Esophagus muscularis mucosa (tissue), 4 donors: ENCODE results near the gene LDAH. TPM values are rescaled to one million over a fixed set of nuclear protein-coding genes. Genes with fewer than 3 reads are reported as not detected.

Experiments used
- DNase-seq: peaks from one replicate; pipeline ENCODE4 v3.0.0-alpha.2; 2017; ENCODE audit errors: extremely low spot score
- H3K27ac ChIP-seq, 4 donors: fragments of 200-600 bp; sonication (generic); replicated peaks in 1 of 4; 1 replicate in 3 of 4; 2 replicates in 1 of 4; pipeline ENCODE4 v1.5.1; 2016 to 2019; ENCODE audit warnings: mild to moderate bottlenecking in 1 of 4
- H3K27me3 ChIP-seq, 4 donors: fragments of 200-600 bp; sonication (generic); one replicate each; pipeline versions ENCODE4 v1.5.1 to v1.6.0; 2016 to 2019
- H3K36me3 ChIP-seq, 4 donors: fragments of 200-600 bp; sonication (generic); one replicate each; pipeline ENCODE4 v1.5.1; 2016 to 2019
- H3K4me1 ChIP-seq, 4 donors: fragments of 200-600 bp; sonication (generic); one replicate each; pipeline ENCODE4 v1.5.1; 2016 to 2019
- H3K4me3 ChIP-seq, 4 donors: fragments of 200-600 bp; sonication (generic); 1 replicate in 2 of 4; 2 replicates in 2 of 4; pipeline ENCODE4 v1.5.1; 2016 to 2019; ENCODE audit warnings: mild to moderate bottlenecking in 4 of 4, moderate library complexity in 1 of 4
- H3K9me3 ChIP-seq, 4 donors: fragments of 200-600 bp; sonication (generic); 1 replicate in 3 of 4; 2 replicates in 1 of 4; pipeline ENCODE4 v1.5.1; 2016 to 2019
- EP300 ChIP-seq: sonication (generic); formaldehyde crosslinking; IDR thresholded peaks from one replicate; pipeline ENCODE4 v1.6.1; 2017; ENCODE audit warnings: antibody characterized with exemption
- POLR2A ChIP-seq: fragments of 450-650 bp; IDR thresholded peaks from one replicate; pipeline ENCODE4 v1.6.1; 2017; ENCODE audit warnings: antibody characterized with exemption, moderate library complexity, mild to moderate bottlenecking, low read depth
- POLR2AphosphoS5 ChIP-seq, 2 donors: sonication (generic); formaldehyde crosslinking; IDR thresholded peaks; one replicate each; pipeline ENCODE4 v1.6.1; 2017; ENCODE audit warnings: antibody characterized with exemption in 2 of 2
- WGBS: methylation state at CpG from one replicate; pipeline ENCODE4 v1.1.5; 2018; 5-methylcytosine and 5-hydroxymethylcytosine counted together
- intact Hi-C: fragments of 100-400 bp; cut with DNase I; formaldehyde crosslinking; loops from one replicate; pipeline ENCODE4 v1.15.1; 2023
- total RNA-seq, 4 donors: library from RNA; depleted of rRNA; stranded (reverse); fragments of >200 nt; gene quantifications; one replicate each; pipeline versions ENCODE4 v1.1.0 to v1.2.1, GENCODE V29; 2016
- TF ChIP-seq, protein P1 (sequence below), 3 experiments: fragments of 200-600 bp in 2 of 3; fragments of 450-650 bp in 1 of 3; sonication (generic) in 2 of 3; IDR thresholded peaks; one replicate each; pipeline ENCODE4 v1.5.1; 2017 to 2019; ENCODE audit warnings: antibody characterized with exemption in 3 of 3, mild to moderate bottlenecking in 2 of 3, moderate library complexity in 1 of 3

LDAH gene
- total RNA-seq, 4 donors from 2014 or later: 7.9 to 13.7 (median 11.9) TPM

DNA sequence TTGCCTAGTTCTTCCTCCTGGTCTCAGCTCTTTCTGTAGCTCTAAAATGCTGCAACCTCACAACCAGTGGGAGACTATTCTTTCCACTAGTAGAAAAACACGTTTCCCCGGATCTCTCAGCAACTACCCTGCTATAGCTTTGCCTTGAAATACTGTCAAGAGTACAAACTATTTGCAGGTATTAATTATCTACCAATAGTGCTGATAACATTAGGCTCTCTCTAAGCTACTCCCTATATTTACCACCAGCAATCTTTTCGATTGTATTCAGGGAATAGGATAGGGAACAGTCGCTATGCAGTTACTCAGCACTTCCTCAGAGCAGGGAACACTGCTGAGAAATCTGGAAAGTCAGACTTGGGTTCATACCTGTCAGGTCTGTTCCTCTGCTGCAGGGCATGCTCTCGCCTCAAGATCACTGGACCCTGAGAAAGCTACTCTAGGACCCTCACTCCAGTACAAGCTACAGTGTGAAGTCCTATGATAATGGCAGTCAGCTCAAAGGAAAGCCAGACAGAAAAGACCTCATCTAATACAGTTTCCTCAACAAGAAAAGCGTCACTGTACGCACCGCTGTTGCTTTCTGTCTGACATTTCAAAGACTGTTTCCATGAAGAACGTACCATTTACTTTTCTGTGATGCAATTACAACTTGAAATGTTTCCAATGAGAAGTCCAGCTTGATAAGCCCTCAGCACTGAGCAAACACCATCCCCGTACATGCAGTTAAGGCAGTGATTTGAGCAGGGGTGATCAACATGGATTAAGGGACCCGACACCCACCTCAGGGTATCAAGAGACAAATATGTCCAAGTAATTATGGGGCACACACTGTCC is 133.3 kb downstream of the LDAH start:
- intact Hi-C loops: no loop called here
- H3K4me3 ChIP-seq: no peak overlapping the region
- peaks cover 0 to 53% (median 10%) of the 10 kb centered on the region in 4 donors for H3K36me3 ChIP-seq
- H3K27me3 ChIP-seq: no peaks in the 10 kb centered on the region
- peak; percentile 66 for DNase-seq
- no peak overlapping the region for H3K27ac ChIP-seq
- TF ChIP-seq, protein P1, sequence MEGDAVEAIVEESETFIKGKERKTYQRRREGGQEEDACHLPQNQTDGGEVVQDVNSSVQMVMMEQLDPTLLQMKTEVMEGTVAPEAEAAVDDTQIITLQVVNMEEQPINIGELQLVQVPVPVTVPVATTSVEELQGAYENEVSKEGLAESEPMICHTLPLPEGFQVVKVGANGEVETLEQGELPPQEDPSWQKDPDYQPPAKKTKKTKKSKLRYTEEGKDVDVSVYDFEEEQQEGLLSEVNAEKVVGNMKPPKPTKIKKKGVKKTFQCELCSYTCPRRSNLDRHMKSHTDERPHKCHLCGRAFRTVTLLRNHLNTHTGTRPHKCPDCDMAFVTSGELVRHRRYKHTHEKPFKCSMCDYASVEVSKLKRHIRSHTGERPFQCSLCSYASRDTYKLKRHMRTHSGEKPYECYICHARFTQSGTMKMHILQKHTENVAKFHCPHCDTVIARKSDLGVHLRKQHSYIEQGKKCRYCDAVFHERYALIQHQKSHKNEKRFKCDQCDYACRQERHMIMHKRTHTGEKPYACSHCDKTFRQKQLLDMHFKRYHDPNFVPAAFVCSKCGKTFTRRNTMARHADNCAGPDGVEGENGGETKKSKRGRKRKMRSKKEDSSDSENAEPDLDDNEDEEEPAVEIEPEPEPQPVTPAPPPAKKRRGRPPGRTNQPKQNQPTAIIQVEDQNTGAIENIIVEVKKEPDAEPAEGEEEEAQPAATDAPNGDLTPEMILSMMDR (IDR thresholded peaks at IDR 0.05): no peak
- no peak for TF ChIP-seq POLR2A
- TF ChIP-seq POLR2AphosphoS5 (IDR thresholded peaks at IDR 0.05): no peak
- WGBS: 93% methylated on average over 11 of the region's 11 CpGs
- H3K4me1 ChIP-seq: no peaks in the 10 kb centered on the region
- H3K9me3 ChIP-seq: no peaks in the 10 kb centered on the region

DNA sequence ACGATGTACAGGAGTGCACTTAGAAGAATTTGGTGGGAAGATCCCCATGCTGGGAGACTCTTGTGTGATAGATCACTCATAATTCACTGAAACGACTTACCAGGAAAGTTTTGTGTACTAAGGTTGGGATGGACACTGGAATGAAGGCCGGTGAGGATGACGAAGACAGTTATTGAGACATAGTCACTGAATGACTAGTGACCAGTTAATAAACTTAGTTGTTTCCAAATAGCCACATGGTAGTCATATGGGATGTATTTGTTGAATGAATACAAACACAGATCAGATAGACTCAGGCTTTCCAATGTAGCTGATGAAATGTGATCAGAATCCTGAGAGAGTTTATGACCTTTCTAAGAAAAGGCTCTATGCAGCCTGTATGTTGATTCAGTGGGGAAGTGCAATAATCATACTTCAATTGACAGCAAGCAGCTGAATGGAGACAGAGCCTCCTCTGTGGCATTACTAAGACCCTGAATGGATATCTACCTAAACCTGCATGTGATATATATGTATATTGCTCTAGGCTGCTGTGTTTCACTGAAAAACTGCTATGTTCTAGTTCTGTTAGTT is 135.6 kb downstream of the LDAH start:
- H3K27me3 ChIP-seq: no peaks in the 10 kb centered on the region
- intact Hi-C loops: no loop called here
- H3K36me3 ChIP-seq: peaks cover 0 to 49% (median 11%) of the 10 kb centered on the region in 4 donors
- H3K27ac ChIP-seq: no peak overlapping the region
- no peaks in the 10 kb centered on the region for H3K4me1 ChIP-seq
- WGBS: 90% methylated on average over 4 of the region's 4 CpGs
- TF ChIP-seq EP300 (no peak), POLR2A (no peak), POLR2AphosphoS5 (IDR thresholded peaks at IDR 0.05) (no peak)
- TF ChIP-seq, protein P1 (IDR thresholded peaks at IDR 0.05): no peak
- DNase-seq: peak; percentile 57
- no peak overlapping the region for H3K4me3 ChIP-seq
- no peaks in the 10 kb centered on the region for H3K9me3 ChIP-seq

DNA sequence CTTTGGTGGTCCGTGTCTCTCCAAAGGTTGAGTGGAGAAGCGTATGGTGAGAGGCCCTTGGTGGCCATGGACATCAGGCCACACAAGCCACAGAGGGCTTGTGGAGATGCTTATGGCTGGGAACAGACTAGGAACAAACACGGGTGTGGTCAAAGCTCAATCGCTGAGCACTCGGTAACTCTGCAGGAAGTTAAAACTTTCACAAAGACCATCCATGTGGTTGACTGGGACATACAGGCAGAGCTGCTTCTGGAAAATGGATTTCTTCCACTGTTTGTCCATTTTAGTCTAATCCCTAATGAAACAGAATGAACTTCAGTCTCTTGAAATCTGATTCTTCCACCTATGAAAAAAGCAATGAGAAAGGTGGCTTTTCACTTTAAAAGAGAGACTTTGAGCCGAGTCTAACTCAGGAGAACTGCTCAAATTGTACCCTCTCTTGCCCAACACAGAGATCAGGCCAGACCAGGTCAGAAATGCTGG is 138.3 kb downstream of the LDAH start:
- peaks cover 0 to 48% (median 13%) of the 10 kb centered on the region in 4 donors for H3K36me3 ChIP-seq
- peak; percentile 55 for DNase-seq
- no peaks in the 10 kb centered on the region for H3K4me1 ChIP-seq
- intact Hi-C loops: loop anchor here (5.0 kb wide), 1 partner anchor 433 kb away; no protein-coding TSS in a partner anchor
- no peak overlapping the region for H3K27ac ChIP-seq
- WGBS: 72% methylated on average over 6 of the region's 6 CpGs
- H3K9me3 ChIP-seq: no peaks in the 10 kb centered on the region
- H3K27me3 ChIP-seq: no peaks in the 10 kb centered on the region
- TF ChIP-seq POLR2AphosphoS5 (IDR thresholded peaks at IDR 0.05): no peak
- no peak for TF ChIP-seq POLR2A
- no peak for TF ChIP-seq EP300
- TF ChIP-seq, protein P1 (IDR thresholded peaks at IDR 0.05): no peak
- H3K4me3 ChIP-seq: no peak overlapping the region

DNA sequence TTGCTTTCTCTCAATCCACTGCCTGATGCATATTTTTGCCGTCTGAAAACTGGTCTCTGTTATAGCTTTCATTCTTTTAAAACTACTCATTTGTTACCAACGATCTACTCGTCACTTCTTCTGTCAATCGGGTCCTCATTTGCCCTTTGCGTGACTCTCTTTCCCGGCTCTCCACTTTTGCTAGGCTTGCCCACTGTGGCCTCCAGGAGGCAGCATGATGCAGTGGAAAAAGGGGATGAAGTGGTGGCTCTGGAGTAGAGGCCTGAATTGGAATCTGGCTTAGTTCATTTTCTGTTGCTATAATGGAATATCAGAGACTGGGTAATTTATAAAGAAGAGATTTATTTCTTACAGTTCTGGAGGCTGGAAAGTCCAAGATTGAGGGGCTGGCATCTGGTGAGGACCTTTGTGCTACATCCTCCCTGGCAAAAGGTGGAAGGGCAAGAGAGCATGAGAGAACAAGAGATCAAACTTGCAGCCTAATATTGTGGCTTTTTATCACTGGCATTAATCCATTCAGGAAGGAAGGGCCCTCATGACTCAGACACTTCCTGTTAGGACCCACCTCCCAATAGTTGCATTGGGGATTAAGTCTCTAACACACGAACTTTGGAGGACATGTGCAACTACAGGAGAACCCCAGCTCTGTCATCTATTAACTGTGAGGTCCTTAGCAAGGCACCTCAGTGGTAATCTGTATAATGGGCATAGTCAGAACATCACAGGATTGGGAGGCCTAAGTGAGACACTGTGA is 140.6 kb downstream of the LDAH start:
- no peaks in the 10 kb centered on the region for H3K9me3 ChIP-seq
- TF ChIP-seq, protein P1 (IDR thresholded peaks at IDR 0.05): peak in 2 of 3 experiments; percentile 28 to 46
- no peak for TF ChIP-seq POLR2A
- H3K27ac ChIP-seq: no peak overlapping the region
- peaks cover 0 to 33% (median 13%) of the 10 kb centered on the region in 4 donors for H3K36me3 ChIP-seq
- H3K4me1 ChIP-seq: no peaks in the 10 kb centered on the region
- intact Hi-C loops: loop anchor here (5.0 kb wide), 1 partner anchor 435 kb away; no protein-coding TSS in a partner anchor
- WGBS: 81% methylated on average over 7 of the region's 7 CpGs
- peak; percentile 60 for DNase-seq
- no peak overlapping the region for H3K4me3 ChIP-seq
- H3K27me3 ChIP-seq: no peaks in the 10 kb centered on the region
